Measurements from ENCODE around the gene NID1.

NID1 gene

GRCh38 chr1:236064674-236065508 is at the start of gene NID1:
Gene NID1 (minus strand): TSS chr1:236065090. CDS start chr1:236065079, 11 bp downstream.
- DNase-seq: no peak

DNA sequence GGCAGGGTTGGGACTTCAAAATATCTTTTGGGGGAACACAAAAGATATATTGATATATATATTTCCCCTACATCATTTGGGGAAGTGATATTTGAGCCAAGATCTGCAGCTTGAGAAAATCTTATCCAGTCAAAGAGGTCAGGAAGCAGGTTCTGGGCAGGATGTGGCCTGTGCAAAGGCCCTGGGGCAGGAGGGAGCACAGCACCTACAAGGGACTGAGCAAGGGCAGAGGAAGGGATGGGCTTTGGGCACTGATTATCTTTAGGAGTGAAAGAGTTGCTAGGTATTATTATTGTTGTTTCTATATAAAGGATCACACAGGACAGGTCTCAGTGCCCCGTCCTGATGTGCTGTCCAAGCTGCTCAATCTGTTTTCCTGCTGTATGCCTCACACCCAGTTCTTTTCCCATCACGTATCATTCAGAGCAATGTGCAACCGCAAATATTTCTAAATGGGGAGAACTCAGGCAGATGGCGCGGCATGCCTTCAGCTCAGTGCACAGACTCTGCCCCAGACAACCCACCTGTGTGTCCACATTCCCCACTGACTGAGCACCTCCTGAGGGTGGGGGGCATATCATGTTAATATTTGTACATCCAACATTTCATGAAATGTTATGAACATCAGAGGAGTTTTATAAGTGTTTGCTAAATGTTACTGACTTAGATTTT is 49.3 kb upstream of the NID1 start:
- no peak for DNase-seq

DNA sequence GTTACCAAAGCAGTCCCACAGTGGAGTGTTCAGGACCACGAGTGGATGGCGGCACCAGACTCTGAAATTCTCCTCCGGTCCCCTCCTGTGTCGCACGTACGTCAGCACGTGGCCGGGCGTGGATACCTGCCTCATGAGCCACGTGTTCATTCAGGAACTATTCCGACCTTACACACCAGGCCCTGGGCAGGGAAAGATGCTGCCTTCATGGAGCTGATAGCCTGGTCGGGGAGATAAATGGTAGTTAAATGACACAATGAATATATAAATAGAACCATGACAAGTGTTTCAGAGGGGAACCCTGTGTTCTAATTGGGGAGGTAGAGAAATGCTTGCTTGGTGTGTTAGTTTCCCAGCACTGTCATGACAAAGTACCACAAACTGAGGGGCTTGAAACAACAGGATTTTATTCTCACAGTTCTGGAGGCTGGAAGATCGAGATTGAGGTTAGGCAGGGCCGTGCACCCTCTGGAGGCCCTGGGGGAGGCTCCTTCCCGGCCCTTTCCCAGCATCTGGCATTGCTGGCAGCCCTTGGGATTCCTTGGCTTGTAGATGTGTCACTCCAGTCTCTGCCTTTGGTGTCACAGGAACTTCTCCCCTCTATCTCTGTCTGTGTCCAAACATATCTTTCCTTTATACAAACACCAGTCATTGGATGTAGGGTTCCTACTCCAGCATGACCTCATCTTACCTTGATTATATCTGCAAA is 48.6 kb upstream of the NID1 start:
- DNase-seq: no peak

DNA sequence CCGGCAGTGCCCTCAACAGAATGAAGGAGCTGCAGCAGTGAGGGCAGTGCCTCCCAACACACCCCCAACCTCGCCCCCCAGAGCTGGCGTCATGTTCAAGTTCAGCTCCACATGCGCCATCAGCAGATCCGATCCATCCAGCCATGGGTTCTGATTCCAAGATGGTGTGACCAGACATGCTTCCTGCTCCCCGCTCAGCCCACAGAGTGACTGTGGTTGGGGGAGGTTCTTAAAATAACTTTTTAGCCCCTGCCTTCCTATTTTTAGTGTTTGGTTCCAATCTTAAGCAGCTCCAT is 47.4 kb upstream of the NID1 start:
- no peak for DNase-seq

DNA sequence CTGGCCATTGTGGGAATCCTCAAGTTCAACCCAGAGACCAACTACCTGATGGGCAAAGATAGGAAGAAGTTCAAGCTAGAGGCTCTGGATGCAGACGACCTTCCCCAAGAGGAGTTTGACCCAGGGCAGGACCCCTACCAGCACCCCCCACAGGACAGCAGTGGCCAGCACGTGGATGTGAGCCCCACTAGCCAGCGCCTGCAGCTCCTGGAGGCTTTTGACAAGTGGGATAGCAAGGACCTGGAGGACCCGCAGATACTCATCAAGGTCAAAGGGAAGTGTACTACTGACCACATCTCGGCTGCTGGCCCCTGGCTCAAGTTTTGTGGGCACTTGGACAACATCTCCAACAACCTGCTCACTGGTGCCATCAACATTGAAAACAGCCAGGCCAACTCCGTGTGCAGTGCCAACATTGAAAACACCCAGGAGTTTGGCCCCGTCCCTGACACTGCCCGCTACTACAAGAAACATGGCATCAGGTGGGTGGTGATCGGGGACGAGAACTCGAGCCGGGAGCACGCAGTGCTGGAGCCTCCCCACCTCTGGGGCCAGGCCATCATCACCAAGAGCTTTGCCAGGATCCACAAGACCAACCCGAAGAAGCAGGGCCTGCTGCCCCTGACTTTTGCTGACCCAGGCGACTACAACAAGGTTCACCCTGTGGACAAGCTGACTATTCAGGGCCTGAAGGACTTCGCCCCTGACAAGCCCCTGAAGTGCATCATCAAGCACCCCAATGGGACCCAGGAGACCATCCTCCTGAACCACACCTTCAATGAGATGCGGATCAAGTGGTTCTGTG is 46.8 kb upstream of the NID1 start:
- no peak for DNase-seq

GRCh38 chr1:236110137-236110536 is 45.2 kb upstream of the NID1 start:
- no peak for DNase-seq

- no peak for DNase-seq
Observed at GRCh38 chr1:236108027-236108648, 43.2 kb upstream of the NID1 start.

DNA sequence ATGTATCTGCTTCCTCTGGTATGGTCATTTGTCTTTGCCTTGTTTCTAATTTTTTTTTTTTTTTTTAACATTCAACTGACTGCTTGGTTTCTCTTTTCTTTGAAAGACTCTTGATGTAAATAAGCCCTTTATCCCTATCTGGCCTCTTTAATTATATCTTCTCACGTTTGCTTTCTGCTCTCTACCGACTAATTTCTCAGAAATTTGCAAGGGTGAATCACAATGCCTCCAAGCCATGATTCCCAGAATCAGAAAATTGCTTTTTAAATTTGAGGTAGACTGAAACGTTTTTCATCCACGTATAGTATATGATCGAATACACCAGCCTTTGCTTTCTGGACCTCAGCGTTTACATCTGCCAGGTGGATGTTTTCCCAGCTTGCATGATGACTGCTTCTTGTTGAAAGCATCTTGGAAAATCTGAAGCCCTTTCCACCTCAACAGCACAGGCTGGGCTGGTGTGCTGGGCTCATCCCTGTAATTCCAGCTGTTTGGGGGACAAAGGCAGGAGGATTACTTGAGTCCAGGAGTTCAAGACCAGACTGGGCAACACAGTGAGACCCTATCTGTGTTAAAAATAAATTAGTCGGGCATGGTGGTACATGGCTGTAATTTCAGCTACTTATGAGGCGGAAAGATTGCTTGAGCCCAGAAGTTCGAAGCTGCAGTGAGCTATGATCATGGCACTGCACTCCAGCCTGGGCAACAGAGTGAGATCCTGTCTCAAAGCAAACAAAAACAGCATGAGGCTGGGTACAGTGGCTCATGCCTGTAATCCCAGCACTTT is 42.4 kb upstream of the NID1 start:
- no peak for DNase-seq

- DNase-seq: peak; percentile 1
Observed at GRCh38 chr1:236103646-236104218, 38.8 kb upstream of the NID1 start.

DNA sequence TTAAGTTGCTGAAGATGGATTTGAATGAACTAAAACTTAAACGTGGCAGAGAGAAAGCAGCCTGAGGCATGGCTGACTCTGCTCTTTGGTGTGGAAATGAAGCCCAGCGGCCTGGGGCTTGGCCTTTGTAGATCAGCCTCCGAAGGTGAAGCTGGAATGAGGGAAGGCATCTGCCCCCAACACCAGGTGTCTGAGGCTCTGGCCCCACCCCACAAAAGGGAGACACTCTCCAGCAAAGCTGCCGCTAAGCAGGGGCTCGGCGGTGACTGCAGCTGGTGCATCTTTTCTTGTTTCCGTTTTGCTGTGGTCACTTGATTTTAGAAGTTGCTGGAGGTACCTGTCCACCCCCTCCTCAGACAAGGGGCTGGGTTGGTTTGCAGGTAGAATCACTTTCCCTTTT is 38.2 kb upstream of the NID1 start:
- no peak for DNase-seq

GRCh38 chr1:236102611-236103010 is 37.7 kb upstream of the NID1 start:
- DNase-seq: no peak

GRCh38 chr1:236101233-236102200 is 36.6 kb upstream of the NID1 start:
- DNase-seq: no peak

GRCh38 chr1:236100799-236101198 is 35.9 kb upstream of the NID1 start:
- no peak for DNase-seq

GRCh38 chr1:236099355-236099974 is 34.6 kb upstream of the NID1 start:
- no peak for DNase-seq

GRCh38 chr1:236098267-236098666 is 33.4 kb upstream of the NID1 start:
- DNase-seq: no peak

DNA sequence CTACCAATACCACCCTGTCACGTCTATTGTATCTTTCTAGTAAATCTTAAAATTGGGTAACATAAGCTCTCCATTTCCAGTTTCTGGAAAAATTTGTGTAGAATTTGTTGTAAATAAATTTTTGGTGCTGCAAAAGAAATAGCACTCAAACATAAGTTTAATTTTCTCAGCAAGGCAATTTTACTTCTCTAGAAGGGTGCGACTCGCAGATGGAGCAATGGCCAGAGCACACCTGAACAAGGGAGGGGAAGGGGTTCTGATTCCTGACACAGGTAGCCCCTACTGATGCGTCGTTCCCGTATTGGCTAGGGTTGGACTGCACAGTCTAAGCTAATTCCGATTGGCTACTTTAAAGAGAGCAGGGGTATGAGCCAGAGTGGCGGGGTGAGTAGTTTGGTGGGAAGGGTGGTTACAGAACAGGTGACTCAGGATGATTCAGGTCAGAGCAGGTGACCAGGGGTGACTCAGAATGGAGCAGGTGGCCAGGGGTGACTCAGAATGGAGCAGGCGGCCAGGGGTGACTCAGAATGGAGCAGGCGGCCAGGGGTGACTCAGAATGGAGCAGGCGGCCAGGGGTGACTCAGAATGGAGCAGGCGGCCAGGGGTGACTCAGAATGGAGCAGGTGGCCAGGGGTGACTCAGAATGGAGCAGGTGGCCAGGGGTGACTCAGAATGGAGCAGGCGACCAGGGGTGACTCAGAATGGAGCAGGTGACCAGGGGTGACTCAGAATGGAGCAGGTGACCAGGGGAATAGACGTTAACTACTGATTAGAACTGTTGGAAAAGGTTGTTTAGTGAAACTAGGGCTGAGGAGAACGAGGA is 32.0 kb upstream of the NID1 start:
- DNase-seq: peak; percentile 9

GRCh38 chr1:236095705-236096520 is 31.0 kb upstream of the NID1 start:
- DNase-seq: no peak

DNA sequence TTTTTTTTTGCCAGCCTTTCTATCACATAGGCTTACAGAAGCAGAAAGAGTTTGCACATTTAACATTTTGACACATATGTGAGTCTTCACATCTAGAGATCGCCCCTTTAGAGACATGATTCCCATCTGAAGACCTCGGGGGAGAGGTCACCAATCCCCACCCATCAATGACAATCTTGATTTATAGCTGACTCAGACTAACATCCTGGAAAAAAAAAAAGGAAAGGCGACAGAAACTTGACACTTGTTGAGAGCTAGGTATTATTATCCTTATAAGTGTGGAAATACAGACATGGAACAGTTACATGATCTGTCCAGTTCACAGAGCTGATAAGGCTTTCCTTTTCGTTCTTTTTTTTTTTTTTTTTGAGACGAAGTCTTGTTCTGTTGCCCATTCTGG is 28.0 kb upstream of the NID1 start:
- DNase-seq: no peak
